H9 (cell line): ENCODE results near the gene ARHGAP10. TPM values are rescaled to one million over a fixed set of nuclear protein-coding genes. Genes with fewer than 3 reads are reported as not detected.

Experiments
- DNase-seq: peaks from one replicate; pipeline ENCODE4 v3.0.0-alpha.2; 2017
- H2AFZ ChIP-seq: one replicate; pipeline ENCODE4 v1.6.1; 2013; ENCODE audit warnings: mild to moderate bottlenecking, low read length, control low read depth, moderate library complexity
- H2AK5ac ChIP-seq: 2 replicates; pipeline ENCODE4 v1.6.1; 2013; ENCODE audit warnings: low read length, control low read depth, mixed read lengths; ENCODE audit not compliant: insufficient read length
- H2BK120ac ChIP-seq: one replicate; pipeline ENCODE4 v1.6.1; 2013; ENCODE audit warnings: low read depth, mild to moderate bottlenecking, low read length, control low read depth, inconsistent platforms; ENCODE audit not compliant: poor library complexity, severe bottlenecking
- H2BK12ac ChIP-seq: 2 replicates; pipeline ENCODE4 v1.6.1; 2013; ENCODE audit warnings: low read length, control low read depth, mixed read lengths, low read depth; ENCODE audit not compliant: insufficient read length
- H2BK15ac ChIP-seq: 2 replicates; pipeline ENCODE4 v1.6.1; 2013; ENCODE audit warnings: low read depth, low read length, control low read depth
- H2BK20ac ChIP-seq: one replicate; pipeline ENCODE4 v1.6.1; 2013; ENCODE audit warnings: low read depth, mild to moderate bottlenecking, low read length, control low read depth, inconsistent platforms; ENCODE audit not compliant: poor library complexity, severe bottlenecking
- H2BK5ac ChIP-seq: 2 replicates; pipeline ENCODE4 v1.6.1; 2013; ENCODE audit warnings: low read length, control low read depth, mixed read lengths; ENCODE audit not compliant: insufficient read length
- H3K14ac ChIP-seq: 2 replicates; pipeline ENCODE4 v1.6.1; 2013; ENCODE audit warnings: low read length, control low read depth; ENCODE audit not compliant: insufficient read depth
- H3K18ac ChIP-seq: 2 replicates; pipeline ENCODE4 v1.6.1; 2013; ENCODE audit warnings: low read depth, mild to moderate bottlenecking, mixed read lengths, low read length, control low read depth; ENCODE audit not compliant: insufficient read length
- H3K23ac ChIP-seq: 2 replicates; pipeline ENCODE4 v1.6.1; 2013; ENCODE audit warnings: low read length, control low read depth, mixed read lengths, low read depth; ENCODE audit not compliant: insufficient read length
- H3K23me2 ChIP-seq: 2 replicates; pipeline ENCODE4 v1.6.1; 2013; ENCODE audit warnings: low read depth, mild to moderate bottlenecking, mixed read lengths, low read length, control low read depth; ENCODE audit not compliant: insufficient read length, poor library complexity, severe bottlenecking
- H3K27ac ChIP-seq: 2 replicates; pipeline ENCODE4 v1.5.1; 2013; ENCODE audit warnings: low read length, control low read depth, mixed read lengths, low read depth; ENCODE audit not compliant: insufficient read length
- H3K27me3 ChIP-seq: 2 replicates; pipeline ENCODE4 v1.6.1; 2013; ENCODE audit warnings: low read length, control low read depth, inconsistent platforms; ENCODE audit not compliant: insufficient read depth
- H3K4ac ChIP-seq: 2 replicates; pipeline ENCODE4 v1.6.1; 2013; ENCODE audit warnings: low read depth, mild to moderate bottlenecking, control low read depth, inconsistent platforms, low read length, moderate library complexity
- H3K4me1 ChIP-seq: 2 replicates; pipeline ENCODE4 v1.6.1; 2013; ENCODE audit warnings: low read length, control low read depth, inconsistent platforms; ENCODE audit not compliant: insufficient read depth
- H3K4me2 ChIP-seq: 2 replicates; pipeline ENCODE4 v1.6.1; 2013; ENCODE audit warnings: low read length, control low read depth, mixed read lengths; ENCODE audit not compliant: insufficient read length, insufficient read depth
- H3K56ac ChIP-seq: 2 replicates; pipeline ENCODE4 v1.6.1; 2013; ENCODE audit warnings: low read depth, mild to moderate bottlenecking, mixed read lengths, low read length, control low read depth; ENCODE audit not compliant: insufficient read length
- H3K79me1 ChIP-seq: 2 replicates; pipeline ENCODE4 v1.6.1; 2013; ENCODE audit warnings: low read depth, mild to moderate bottlenecking, moderate library complexity, low read length, control low read depth, inconsistent platforms; ENCODE audit not compliant: insufficient read depth, poor library complexity, severe bottlenecking
- H3K79me2 ChIP-seq: 2 replicates; pipeline ENCODE4 v1.6.1; 2013; ENCODE audit warnings: low read length, control low read depth, inconsistent platforms; ENCODE audit not compliant: insufficient read depth
- H3K9ac ChIP-seq: 2 replicates; pipeline ENCODE4 v1.6.1; 2013; ENCODE audit warnings: low read length, control low read depth, mixed read lengths; ENCODE audit not compliant: insufficient read length; ENCODE audit errors: extremely low read depth
- H3K9me3 ChIP-seq: one replicate; pipeline ENCODE4 v1.6.1; 2013; ENCODE audit warnings: low read depth, low read length, inconsistent platforms; ENCODE audit not compliant: control insufficient read depth
- H3T11ph ChIP-seq: one replicate; pipeline ENCODE4 v1.6.1; 2013; ENCODE audit warnings: mild to moderate bottlenecking, low read length, control low read depth, inconsistent platforms
- H4K20me1 ChIP-seq: one replicate; pipeline ENCODE4 v1.6.1; 2013; ENCODE audit not compliant: control insufficient read depth, insufficient read length, insufficient read depth
- H4K5ac ChIP-seq: 2 replicates; pipeline ENCODE4 v1.6.1; 2013; ENCODE audit warnings: low read depth, mild to moderate bottlenecking, mixed read lengths, low read length, control low read depth; ENCODE audit not compliant: insufficient read length
- H4K8ac ChIP-seq: replicated peaks from 2 replicates; pipeline ENCODE4 v1.6.1; 2013; ENCODE audit warnings: low read length, control low read depth, mixed read lengths, low read depth; ENCODE audit not compliant: insufficient read length
- H4K91ac ChIP-seq: 2 replicates; pipeline ENCODE4 v1.6.1; 2013; ENCODE audit warnings: low read depth, mild to moderate bottlenecking, moderate library complexity, mixed read lengths, low read length, control low read depth; ENCODE audit not compliant: insufficient read length
- H3K27ac Mint-ChIP-seq, 3 experiments: 2 replicates in 2 of 3; 3 replicates in 1 of 3; pipeline ENCODE4 v1.8.0; 2020 to 2021; ENCODE audit warnings: mixed read lengths in 3 of 3, mild to moderate bottlenecking in 1 of 3, moderate library complexity in 1 of 3
- H3K27me3 Mint-ChIP-seq: 2 replicates; pipeline ENCODE4 v1.8.0; 2021; ENCODE audit warnings: low read depth, mild to moderate bottlenecking, moderate library complexity, mixed read lengths
- H3K36me3 Mint-ChIP-seq, 3 experiments: 2 replicates in 2 of 3; 3 replicates in 1 of 3; pipeline ENCODE4 v1.8.0; 2020 to 2021; ENCODE audit warnings: low read depth in 3 of 3, mixed read lengths in 3 of 3; ENCODE audit not compliant: insufficient read depth in 1 of 3
- H3K4me1 Mint-ChIP-seq, 2 experiments: 2 replicates each; pipeline ENCODE4 v1.8.0; 2020; ENCODE audit warnings: mixed read lengths in 2 of 2
- H3K4me3 Mint-ChIP-seq, 2 experiments: 2 replicates in 1 of 2; 3 replicates in 1 of 2; pipeline ENCODE4 v1.8.0; 2020 to 2021; ENCODE audit warnings: mild to moderate bottlenecking in 2 of 2, mixed read lengths in 2 of 2, moderate library complexity in 1 of 2
- H3K9me3 Mint-ChIP-seq, 2 experiments: 2 replicates in 1 of 2; 3 replicates in 1 of 2; pipeline ENCODE4 v1.8.0; 2020; ENCODE audit warnings: mild to moderate bottlenecking in 2 of 2, mixed read lengths in 2 of 2, moderate library complexity in 1 of 2
- CTCF ChIP-seq: fragments of 200-600 bp; sonication (generic); conservative IDR thresholded peaks from 3 replicates; pipeline ENCODE4 v1.8.0; 2021; ENCODE audit warnings: antibody characterized with exemption, mild to moderate bottlenecking
- WGBS: extraction: QIAGEN DNeasy Blood & Tissue Kit; methylation state at CpG from one replicate; pipeline ENCODE4 v1.1.7; 2013; ENCODE audit warnings: missing lambda C conversion rate, low lambda C conversion rate, mixed read lengths; ENCODE audit not compliant: insufficient read length; ENCODE audit errors: extremely low coverage; 5-methylcytosine and 5-hydroxymethylcytosine counted together
- total RNA-seq: library from RNA; stranded (reverse); gene quantifications from 2 replicates; pipeline ENCODE4 v1.2.1, GENCODE V29; 2021

ARHGAP10 gene
- total RNA-seq, 1 experiment from 2014 or later = 7.8 TPM

- no peak overlapping the region for H2AFZ ChIP-seq
- H2BK120ac ChIP-seq = no peak overlapping the region
- H2BK5ac ChIP-seq = no peak overlapping the region
- peaks cover 9% of the 10 kb centered on the region; the same call in 1 of the 2 replicates for H3K4me1 ChIP-seq
- Mint-ChIP-seq H3K4me1 (peaks cover 38% of the 10 kb centered on the region in 2 experiments), H3K36me3 (no peaks in the 10 kb centered on the region), H3K27me3 (no peaks in the 10 kb centered on the region), H3K4me3 (no peak overlapping the region), H3K9me3 (no peaks in the 10 kb centered on the region), H3K27ac (peak overlapping the region in 2 of 3 experiments; percentile 53 to 73; a peak in 3 of 7 replicates)
- H4K8ac ChIP-seq = no peak overlapping the region
- no peaks in the 10 kb centered on the region for H3K23me2 ChIP-seq
- H4K20me1 ChIP-seq = no peaks in the 10 kb centered on the region
- no peaks in the 10 kb centered on the region for H3K9me3 ChIP-seq
- H3K23ac ChIP-seq = no peak overlapping the region
- no peaks in the 10 kb centered on the region for H3K79me1 ChIP-seq
- DNase-seq = no peak
- no peak overlapping the region for H3K56ac ChIP-seq
- no peak overlapping the region for H3K27ac ChIP-seq
- no peak overlapping the region for H4K5ac ChIP-seq
- no peak overlapping the region for H4K91ac ChIP-seq
- no peak for TF ChIP-seq CTCF
- no peak overlapping the region for H3K18ac ChIP-seq
- no peak overlapping the region for H2BK20ac ChIP-seq
- H3K4ac ChIP-seq = no peak overlapping the region
- H2AK5ac ChIP-seq = no peak overlapping the region
- no peak overlapping the region for H3K14ac ChIP-seq
- H2BK15ac ChIP-seq = no peak overlapping the region
- no peaks in the 10 kb centered on the region for H3K27me3 ChIP-seq
- WGBS = no CpG with 5 or more reads among the region's 3 CpGs
- no peak overlapping the region for H3K4me2 ChIP-seq
- H3K79me2 ChIP-seq = no peaks in the 10 kb centered on the region
- H3K9ac ChIP-seq = no peak overlapping the region
- H3T11ph ChIP-seq = no peak overlapping the region
- H2BK12ac ChIP-seq = no peak overlapping the region
These were observed 225.6 kb downstream of the ARHGAP10 start for GRCh38 chr4:147957446-147957845.
